HG02943 (cell line): Measurements from ENCODE around the gene C1orf198.

Experiments
- ATAC-seq: cut with Tn5 transposase; IDR thresholded peaks from one replicate; pipeline ENCODE4 v1.9.1; 2021; ENCODE audit warnings: mild to moderate bottlenecking, low read depth, moderate library complexity; ENCODE audit not compliant: unreplicated experiment

C1orf198 gene

GRCh38 chr1:230894032-230894431, 25.7 kb upstream of the C1orf198 start:
- ATAC-seq, result no peak

GRCh38 chr1:230892018-230892491, 23.7 kb upstream of the C1orf198 start:
- ATAC-seq, result no peak

GRCh38 chr1:230891413-230891812, 23.1 kb upstream of the C1orf198 start:
- no peak for ATAC-seq

GRCh38 chr1:230884646-230885045, 16.3 kb upstream of the C1orf198 start:
- ATAC-seq, result no peak

- no peak for ATAC-seq
Observed at GRCh38 chr1:230883967-230884366, 15.6 kb upstream of the C1orf198 start.

- no peak for ATAC-seq
Observed at GRCh38 chr1:230879778-230880177, 11.5 kb upstream of the C1orf198 start.

- no peak for ATAC-seq
Observed at GRCh38 chr1:230878591-230878990, 10.3 kb upstream of the C1orf198 start.

GRCh38 chr1:230877924-230878590, 9.7 kb upstream of the C1orf198 start:
- no peak for ATAC-seq

GRCh38 chr1:230877146-230877923, 9.0 kb upstream of the C1orf198 start:
- ATAC-seq, result no peak

GRCh38 chr1:230876660-230877059, 8.3 kb upstream of the C1orf198 start:
- ATAC-seq, result no peak

- no peak for ATAC-seq
Observed at GRCh38 chr1:230875370-230875769, 7.0 kb upstream of the C1orf198 start.

GRCh38 chr1:230870916-230871315, 2.6 kb upstream of the C1orf198 start:
- no peak for ATAC-seq

GRCh38 chr1:230869500-230869899, 1.2 kb upstream of the C1orf198 start:
- no peak for ATAC-seq

GRCh38 chr1:230868736-230869385, 540 bp upstream of the C1orf198 start:
- ATAC-seq, result peak; percentile 27

GRCh38 chr1:230867101-230867902, 1.0 kb downstream of the C1orf198 start:
- ATAC-seq, result no peak

- ATAC-seq, result no peak
Observed at GRCh38 chr1:230866171-230867070, 1.9 kb downstream of the C1orf198 start.

GRCh38 chr1:230865062-230865817, 3.1 kb downstream of the C1orf198 start:
- ATAC-seq, result no peak

GRCh38 chr1:230864441-230864840, 3.9 kb downstream of the C1orf198 start:
- no peak for ATAC-seq

GRCh38 chr1:230863449-230863848, 4.9 kb downstream of the C1orf198 start:
- no peak for ATAC-seq
